Kidney capillary endothelial cell (primary cell): ENCODE data around the gene SGO1.
"Not testable (repeated sequence)": the region's sequence is repeated elsewhere in the genome, so short reads cannot be mapped to it uniquely, and the experiment has no call there.

Source experiments
- DNase-seq: peaks from one replicate; pipeline ENCODE4 v3.0.0-alpha.2; 2018; ENCODE audit warnings: low spot score

Gene SGO1

GRCh38 chr3:20185679-20186599 lies at the start of gene SGO1:
Gene SGO1, minus strand, starts transcription at chr3:20186206. Its CDS starts 2,179 bp downstream, at chr3:20184027.
- peak; percentile 95 for DNase-seq

DNA sequence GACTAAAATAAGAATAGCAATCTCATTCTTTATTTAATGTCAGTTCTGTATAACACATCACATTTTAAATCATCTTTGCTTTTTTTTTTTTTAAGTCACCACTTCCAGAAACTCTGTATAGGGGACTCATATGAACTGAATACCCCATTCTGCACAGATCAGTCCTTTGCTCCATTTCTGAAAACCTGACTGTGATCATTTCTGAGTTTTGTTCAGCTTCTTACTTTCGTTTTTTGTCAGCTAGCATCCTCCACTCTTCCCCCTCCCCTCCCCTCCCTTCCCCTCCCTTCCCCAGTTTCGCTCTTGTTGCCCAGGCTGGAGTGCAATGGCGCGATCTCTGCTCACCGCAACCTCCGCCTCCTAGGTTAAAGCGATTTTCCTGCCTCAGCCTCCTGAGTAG lies 49.8 kb upstream of the SGO1 start:
- no peak for DNase-seq

DNA sequence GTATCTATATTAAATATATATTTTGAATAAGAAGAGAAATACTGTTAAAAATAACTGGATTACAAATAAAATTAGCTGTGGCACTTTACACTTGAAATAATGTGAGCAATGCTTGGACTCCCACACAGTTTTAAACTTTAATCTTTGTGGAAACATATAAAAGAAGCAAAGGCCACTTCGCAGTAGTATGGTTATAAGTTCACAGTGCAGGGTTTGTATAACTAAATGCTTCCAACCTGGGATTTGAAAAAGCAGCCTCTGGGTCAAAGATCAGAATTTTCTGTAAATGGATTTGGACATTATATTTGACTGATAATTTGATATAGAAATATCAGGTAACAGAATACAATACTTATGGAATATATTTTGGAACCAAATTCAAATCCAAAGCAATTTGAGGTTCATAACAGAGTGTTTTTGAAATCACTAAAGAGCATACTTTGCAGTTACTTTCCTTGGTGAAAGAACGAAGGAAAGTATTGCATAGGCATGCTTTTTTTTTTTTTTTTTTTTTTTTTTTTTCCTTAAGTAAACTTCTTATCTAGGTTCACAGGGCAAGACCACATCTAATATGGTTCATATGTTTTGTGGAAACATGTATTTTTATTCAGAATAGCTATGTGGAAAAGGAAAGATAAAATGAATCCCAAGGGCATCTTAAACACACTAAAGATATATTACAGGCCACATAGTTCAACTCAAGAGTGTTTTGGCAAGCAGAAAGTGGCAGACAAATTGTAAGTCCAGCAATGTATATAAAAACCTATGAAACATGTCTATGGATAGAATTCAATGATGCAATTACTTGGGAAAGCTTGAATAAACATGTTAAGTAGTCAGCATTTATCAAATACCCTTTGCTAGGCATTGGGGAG lies 47.1 kb upstream of the SGO1 start:
- no peak for DNase-seq

DNA sequence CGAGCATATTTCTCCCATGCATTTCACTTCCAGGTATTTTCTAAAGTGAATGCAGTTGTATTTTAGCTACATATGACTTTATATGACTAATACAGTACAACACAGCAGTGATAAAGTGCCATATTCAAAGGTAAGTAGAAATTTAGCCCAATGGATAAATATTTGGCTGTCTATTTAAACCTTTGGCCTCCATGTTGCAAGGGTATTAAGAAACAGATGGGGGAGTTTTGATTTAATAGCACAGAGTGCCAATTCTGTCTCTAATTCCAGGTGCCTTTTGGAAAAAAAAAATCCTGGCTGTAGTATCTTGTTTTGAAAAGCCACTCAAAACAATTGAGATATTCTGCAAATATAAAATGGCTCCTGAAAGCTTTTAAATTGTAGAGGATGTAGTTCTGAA lies 44.9 kb upstream of the SGO1 start:
- no peak for DNase-seq

GRCh38 chr3:20225769-20226168 lies 39.8 kb upstream of the SGO1 start:
- DNase-seq: peak; percentile 51

GRCh38 chr3:20222274-20222673 lies 36.3 kb upstream of the SGO1 start:
- no peak for DNase-seq

DNA sequence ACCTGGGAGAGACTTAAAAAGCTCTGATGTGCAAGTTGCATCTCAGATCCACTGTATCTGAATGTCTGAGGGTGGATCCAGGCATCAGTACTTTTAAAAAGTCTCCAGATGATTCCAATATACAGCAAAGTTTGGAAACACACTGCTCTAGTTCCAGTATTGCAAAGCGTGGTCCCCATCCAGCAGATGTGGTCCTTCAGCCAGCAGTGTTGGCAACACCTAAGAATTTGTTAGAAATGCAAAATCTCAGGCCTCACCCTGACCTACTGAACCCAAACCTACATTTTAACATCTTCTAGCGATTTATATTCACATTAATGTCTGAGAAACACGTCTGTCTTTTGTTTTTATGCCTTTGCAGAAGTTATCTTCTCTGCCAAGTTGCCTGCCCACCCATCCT lies 32.2 kb upstream of the SGO1 start:
- no peak for DNase-seq

DNA sequence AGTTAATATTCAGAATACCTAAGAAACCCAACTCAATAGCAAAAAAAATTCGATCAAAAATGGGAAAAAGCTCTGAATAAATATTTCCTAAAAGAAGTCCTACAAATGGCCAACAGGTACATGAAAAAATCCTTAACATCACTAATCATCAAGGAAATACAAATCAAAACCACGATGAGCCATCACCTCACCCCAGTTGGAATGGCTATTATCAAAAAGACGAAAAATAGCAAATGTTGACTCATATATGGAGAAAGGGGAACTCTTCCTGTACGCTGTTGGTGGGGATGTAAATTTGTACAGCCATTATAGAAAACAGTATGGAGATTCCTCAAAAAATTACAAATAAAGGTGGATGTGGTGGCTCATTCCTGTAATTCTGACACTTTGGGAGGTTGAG lies 29.6 kb upstream of the SGO1 start:
- DNase-seq: no peak

DNA sequence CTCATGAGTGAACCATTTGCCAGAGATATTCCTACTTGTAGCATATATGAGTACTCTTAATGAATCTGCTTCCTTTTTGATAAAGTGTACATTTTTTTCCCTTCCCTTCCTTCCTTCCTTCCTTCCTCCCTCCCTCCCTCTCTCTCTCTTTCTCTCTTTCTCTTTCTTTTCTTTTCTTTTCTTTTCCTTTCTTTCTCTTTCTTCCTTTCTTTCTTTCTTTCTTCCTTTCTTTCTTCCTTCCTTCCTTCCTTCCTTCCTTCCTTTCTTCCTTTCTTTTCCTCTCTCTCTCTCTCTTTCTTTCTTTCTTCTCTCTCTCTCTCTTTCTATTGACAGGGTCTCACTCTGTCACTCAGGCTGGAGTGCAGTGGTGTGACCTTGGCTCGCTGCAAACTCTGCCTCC lies 27.5 kb upstream of the SGO1 start:
- not testable (repeated sequence) for DNase-seq

DNA sequence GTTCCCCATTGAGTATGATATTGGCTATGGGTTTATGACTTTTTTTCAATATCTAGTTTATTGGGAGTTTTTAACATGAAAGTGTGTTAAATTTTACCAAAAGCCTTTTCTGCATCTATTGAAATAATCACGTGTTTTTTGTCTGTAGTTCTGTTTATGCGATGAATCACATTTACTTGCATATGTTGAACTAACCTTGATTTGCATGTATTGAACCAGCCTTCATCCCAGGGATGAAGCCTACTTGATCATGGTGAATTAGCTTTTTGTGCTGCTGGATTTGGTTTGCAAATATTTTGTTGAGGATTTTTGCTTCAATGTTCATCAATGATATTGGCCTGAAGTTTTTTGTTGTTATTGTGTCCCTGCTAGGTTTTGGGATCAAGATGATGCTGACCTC lies 21.9 kb upstream of the SGO1 start:
- DNase-seq: not testable (repeated sequence)

GRCh38 chr3:20205898-20206297 lies 19.9 kb upstream of the SGO1 start:
- not testable (repeated sequence) for DNase-seq

GRCh38 chr3:20201143-20201542 lies 15.1 kb upstream of the SGO1 start:
- no peak for DNase-seq

DNA sequence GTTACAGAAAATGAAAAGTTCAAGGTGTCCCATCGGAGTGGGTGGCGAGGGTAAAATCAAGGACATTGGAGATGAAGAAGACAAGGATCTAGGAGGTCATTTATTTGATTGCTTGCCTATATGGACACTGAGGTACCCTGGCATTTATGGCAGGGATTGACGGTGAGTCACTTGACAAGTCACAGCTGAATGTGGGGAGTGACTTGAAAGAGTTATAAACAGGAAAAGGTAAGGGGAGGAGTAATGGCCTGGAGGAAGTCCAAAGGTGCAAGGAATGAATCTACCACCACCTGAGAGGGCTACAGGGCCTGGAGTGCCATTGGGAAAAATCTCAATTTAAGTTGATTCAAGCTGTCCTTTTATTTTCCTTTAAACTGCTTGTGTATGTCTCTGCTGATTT lies 11.8 kb upstream of the SGO1 start:
- no peak for DNase-seq

GRCh38 chr3:20194793-20195460 lies 8.9 kb upstream of the SGO1 start:
- DNase-seq: no peak

DNA sequence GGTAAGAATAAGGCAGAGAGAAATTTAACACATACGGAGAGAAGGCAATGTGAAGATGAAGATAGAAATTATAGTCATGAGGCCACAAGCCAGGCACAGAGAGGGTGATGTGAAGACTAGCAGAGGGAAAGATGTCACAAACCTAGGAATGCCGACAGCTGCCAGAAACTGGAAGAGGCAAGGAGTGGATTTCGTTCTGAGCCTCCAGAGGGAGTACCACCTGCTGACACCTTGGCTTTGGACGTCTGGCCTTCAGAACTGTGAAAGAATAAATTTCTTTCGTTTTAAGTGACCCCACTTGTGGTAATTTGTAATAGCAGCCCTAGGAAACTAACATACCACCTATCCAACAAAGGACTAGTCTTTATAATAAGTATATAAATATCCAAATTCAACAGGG lies 5.0 kb upstream of the SGO1 start:
- DNase-seq: no peak

- peak; percentile 23 for DNase-seq
These were observed 596 bp upstream of the SGO1 start for GRCh38 chr3:20186600-20187004.

- peak; percentile 4 for DNase-seq
These were observed 701 bp downstream of the SGO1 start for GRCh38 chr3:20185331-20185678.

GRCh38 chr3:20182206-20182605 lies 3.8 kb downstream of the SGO1 start:
- DNase-seq: no peak

GRCh38 chr3:20181276-20181675 lies 4.7 kb downstream of the SGO1 start:
- DNase-seq: no peak

GRCh38 chr3:20173844-20174410 lies 12.1 kb downstream of the SGO1 start:
- DNase-seq: no peak

GRCh38 chr3:20161714-20162113 lies 24.3 kb downstream of the SGO1 start:
- DNase-seq: no peak

DNA sequence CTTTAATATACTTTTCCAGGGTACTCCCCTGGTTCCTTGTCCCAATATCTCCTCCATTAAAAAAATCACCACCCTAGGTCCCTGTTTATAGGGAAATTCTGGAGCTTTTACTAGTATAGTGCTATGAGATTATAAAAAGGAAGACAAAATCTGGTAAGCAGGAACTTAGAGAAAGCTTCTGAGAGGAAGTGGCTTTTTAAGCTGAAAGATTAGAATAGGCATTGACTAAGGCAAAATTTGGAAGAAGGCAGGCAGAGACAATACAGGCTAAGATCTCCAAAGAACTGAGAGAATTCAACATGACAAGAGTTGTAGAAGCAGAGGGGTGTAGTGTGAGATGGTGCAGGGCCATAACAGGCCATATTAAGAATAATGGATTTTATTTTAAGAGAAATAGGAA lies 25.8 kb downstream of the SGO1 start:
- DNase-seq: no peak
